HG02642 (cell line): ENCODE results near the gene SMARCC1.
"Not testable (repeated sequence)": the region's sequence is repeated elsewhere in the genome, so short reads cannot be mapped to it uniquely, and the experiment has no call there.

Experiments used
- ATAC-seq: cut with Tn5 transposase; IDR thresholded peaks from one replicate; pipeline ENCODE4 v1.9.1; 2021; ENCODE audit warnings: mild to moderate bottlenecking; ENCODE audit not compliant: unreplicated experiment, poor library complexity

The SMARCC1 gene

DNA sequence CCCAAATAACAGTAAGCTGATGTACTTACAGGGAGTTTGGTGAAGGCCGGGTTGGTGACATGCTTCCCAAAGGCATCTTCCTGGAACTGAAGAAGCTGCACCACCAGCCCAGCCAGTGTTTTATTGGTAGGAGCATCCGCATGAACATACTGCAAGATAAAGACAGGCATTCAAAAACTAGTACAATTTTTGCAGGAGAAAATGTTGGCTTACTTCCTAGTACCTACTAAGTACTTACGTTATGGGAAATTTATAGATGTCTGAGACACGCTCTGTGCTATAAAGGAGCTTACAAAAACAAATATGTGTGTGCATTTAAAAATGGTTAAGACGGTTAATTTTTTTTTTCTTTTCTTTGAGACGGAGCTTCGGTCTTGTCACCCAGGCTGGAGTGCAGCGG, 8.9 kb downstream of the SMARCC1 start:
- no peak for ATAC-seq

- no peak for ATAC-seq
These were observed 9.6 kb downstream of the SMARCC1 start for GRCh38 chr3:47772047-47772446.

DNA sequence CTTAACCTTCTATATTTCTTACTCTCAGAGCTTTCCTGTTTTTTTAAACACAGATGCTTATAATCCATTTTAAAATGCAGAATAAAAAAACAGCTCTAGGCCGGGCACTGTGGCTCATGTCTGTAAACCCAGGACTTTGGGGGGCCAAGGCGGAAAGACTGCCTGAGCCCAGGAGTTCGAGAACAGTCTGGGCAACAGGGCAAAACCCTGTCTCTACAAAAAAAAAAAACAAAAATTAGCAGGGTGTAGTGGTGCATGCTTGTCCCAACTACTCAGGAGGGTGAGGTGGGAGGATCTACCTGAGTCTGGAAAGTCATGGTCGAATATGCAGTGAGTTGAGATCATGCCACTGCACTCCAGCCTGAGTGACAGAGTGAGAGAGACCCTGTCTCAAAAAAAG, 15.5 kb downstream of the SMARCC1 start:
- no peak for ATAC-seq

- no peak for ATAC-seq
These were observed 19.5 kb downstream of the SMARCC1 start for GRCh38 chr3:47762233-47762632.

DNA sequence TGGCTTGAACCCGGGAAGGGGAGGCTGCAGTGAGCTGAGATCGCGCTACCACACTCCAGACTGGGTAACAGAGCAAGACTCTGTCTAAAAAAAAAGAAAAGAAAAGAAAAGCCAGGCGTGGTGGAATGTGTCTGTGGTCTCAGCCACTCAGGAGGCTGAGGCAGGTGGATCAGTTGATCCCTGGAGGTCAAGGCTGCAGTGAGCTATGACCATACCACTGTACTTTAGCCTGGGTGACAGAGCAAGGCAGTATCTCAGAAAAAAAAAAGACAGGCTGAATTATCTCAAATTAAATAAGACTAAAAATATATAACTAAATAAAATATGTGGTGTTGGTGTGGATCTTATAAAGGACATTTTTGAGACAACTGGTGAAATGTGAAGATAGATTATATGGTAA, 20.6 kb downstream of the SMARCC1 start:
- no peak for ATAC-seq

DNA sequence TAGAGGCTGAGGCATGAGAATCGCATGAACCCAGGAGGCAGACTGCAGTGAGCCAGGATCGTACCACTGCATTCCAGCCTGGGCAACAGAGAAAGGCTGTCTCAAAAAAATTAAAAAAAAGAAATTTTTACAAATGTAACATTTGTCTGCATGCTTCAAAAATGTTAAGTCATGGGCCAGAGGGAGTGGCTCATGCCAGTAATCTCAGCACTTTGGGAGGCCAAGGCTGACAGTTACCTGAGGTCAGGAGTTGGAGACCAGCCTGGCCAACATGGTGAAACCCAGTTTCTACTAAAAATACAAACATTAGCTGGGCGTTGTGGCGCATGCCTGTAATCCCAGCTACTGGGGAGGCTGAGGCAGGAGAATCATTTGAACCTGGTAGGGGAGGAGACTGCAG, 21.5 kb downstream of the SMARCC1 start:
- not testable (repeated sequence) for ATAC-seq

GRCh38 chr3:47758261-47759025, 23.2 kb downstream of the SMARCC1 start:
- no peak for ATAC-seq

- no peak for ATAC-seq
These were observed 29.0 kb downstream of the SMARCC1 start for GRCh38 chr3:47752716-47753115.

- not testable (repeated sequence) for ATAC-seq
These were observed 30.8 kb downstream of the SMARCC1 start for GRCh38 chr3:47750811-47751354.

GRCh38 chr3:47747558-47747957, 34.1 kb downstream of the SMARCC1 start:
- ATAC-seq, result no peak

GRCh38 chr3:47746264-47746663, 35.4 kb downstream of the SMARCC1 start:
- ATAC-seq, result no peak

DNA sequence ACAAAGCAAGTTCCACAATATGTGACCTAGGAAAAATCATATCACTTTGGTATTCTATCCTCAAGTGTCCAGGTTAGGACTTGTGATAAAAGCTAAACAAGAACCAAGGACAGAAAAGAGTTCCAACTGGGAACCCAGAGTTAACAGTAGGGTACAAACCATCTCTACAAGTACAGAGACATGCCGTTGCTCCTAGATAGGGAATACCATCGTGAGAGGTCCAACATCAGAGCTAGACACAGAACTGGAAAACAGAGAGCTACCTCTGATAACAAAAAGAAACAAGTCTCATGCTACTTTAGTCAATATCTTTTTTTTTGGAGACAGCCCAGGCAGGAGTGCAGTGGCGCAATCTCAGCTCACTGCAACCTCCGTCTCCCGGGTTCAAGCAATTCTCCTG, 37.8 kb downstream of the SMARCC1 start:
- ATAC-seq, result no peak

- not testable (repeated sequence) for ATAC-seq
These were observed 38.3 kb downstream of the SMARCC1 start for GRCh38 chr3:47743352-47743751.

- peak; percentile 42 for ATAC-seq
These were observed 39.8 kb downstream of the SMARCC1 start for GRCh38 chr3:47741925-47742324.

DNA sequence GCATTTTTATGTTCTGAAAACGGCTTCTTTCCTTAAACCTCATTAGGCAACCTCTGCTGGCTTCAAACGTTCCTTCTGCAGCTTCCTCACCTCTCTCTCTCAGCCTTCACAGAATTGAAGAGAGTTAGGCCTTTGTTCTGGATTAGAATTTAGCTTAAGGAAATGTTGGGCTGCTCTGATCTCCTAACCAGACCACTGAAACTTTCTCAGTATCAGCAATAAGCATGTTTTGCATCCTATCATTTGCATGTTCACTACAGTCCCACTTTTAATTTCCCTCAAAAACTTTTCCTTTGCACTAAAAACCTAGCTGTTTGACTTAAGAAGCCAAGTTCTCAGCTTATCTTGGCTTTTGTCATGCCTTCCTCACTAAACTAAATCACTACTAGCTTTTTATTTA, 49.5 kb downstream of the SMARCC1 start:
- no peak for ATAC-seq

GRCh38 chr3:47731061-47731460, 50.6 kb downstream of the SMARCC1 start:
- ATAC-seq, result no peak

DNA sequence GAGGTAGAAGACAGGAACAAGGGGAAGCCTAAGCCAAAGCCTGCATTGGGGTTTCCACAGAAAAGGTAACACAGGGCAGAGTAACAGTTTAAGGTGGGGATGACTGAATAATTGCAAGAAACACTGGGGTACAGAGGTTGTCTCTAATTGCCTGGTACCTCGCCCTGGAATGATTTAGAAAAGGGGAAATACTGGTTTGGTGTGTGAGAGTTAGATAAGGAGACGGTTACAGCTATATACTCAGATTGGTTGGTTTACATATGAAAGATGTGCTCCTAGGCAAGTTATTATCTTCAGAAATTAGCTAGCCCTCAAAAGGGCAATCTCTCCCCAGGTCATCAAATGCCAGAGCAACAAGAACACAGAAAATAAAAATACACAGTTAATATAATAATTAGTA, 58.8 kb downstream of the SMARCC1 start:
- no peak for ATAC-seq

- not testable (repeated sequence) for ATAC-seq
These were observed 64.2 kb downstream of the SMARCC1 start for GRCh38 chr3:47717448-47717847.

GRCh38 chr3:47716656-47717055, 65.0 kb downstream of the SMARCC1 start:
- no peak for ATAC-seq

DNA sequence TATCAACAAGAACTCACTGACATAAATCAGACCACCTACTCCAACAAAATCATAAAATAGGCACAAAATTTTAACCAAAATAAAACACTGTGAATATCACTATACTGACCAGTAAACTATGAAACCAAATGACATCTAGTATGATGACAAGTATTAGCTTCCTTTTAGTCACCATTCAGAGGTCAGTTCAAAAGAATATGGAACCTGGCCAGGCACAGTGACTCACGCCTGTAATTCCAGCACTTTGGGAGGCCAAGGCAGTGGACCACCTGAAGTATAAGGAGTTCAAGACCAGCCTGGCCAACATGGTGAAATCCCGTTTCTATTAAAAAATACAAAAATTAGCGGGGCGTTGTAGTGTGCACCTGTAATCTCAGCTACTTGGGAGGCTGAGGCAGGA, 65.8 kb downstream of the SMARCC1 start:
- ATAC-seq, result no peak

GRCh38 chr3:47714606-47715005, 67.1 kb downstream of the SMARCC1 start:
- no peak for ATAC-seq

DNA sequence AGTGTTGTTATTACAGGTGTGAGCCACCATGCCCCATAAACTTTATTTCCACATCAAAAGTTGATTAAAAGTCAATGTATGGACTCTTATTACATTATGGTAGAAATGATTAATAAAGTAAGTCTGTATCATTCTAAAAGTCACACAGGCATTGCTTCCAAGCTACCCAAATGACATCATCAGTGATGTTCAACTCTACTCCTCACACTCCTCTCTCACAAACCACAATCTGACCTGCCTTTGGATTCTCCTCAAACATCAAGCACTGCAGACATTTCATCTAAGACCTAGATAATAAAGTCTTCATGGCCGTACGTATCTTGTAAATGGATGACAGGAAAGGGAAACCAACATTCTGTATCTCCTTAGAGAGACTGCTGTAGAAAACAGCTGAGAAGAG, 68.0 kb downstream of the SMARCC1 start:
- no peak for ATAC-seq
